ENCODE results near the gene IFT20.

The IFT20 gene

DNA sequence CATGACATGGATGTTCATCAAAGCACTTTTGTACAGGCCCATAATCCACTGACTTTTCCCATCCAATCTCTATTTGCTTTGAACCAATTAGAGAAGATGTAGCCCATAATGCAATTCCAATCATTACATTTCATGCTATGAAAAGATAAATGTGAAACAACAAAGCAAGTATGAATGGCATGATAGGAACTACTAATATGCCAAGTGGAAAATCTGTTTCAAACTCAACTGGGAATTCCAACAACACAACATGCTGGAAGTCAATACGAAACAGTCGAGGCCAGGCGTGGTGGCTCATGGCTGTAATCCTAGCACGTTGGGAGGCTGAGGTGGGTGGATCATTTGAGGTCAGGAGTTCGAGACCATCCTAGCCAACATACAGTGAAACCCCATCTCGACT, 55.9 kb downstream of the IFT20 start:
- no peaks in the 10 kb centered on the region for H3K79me2 ChIP-seq (ENCODE audit: control insufficient read depth, insufficient read depth, low read length, unreplicated experiment)
- H3K27me3 ChIP-seq (ENCODE audit: insufficient read depth, low read length): no peaks in the 10 kb centered on the region
- no peaks in the 10 kb centered on the region for H3K36me3 ChIP-seq (ENCODE audit: insufficient read depth, low read length)
- H2AFZ ChIP-seq (ENCODE audit: low read length, unreplicated experiment): no peak overlapping the region
- no peak overlapping the region; the same call in 1 of the 2 replicates for H3K27ac ChIP-seq (ENCODE audit: low read depth, low read length)
- no peak overlapping the region for H3K4me3 ChIP-seq (ENCODE audit: low read depth, low read length)
- peaks cover 33% of the 10 kb centered on the region for H3K4me1 ChIP-seq (ENCODE audit: control insufficient read depth, insufficient read depth, low read length, unreplicated experiment)
